Activated CD8-positive, alpha-beta memory T cell treated with anti-CD3 and anti-CD28 coated beads for 48 hours (primary cell): ENCODE results near the gene RMI2.
"Not testable (repeated sequence)": the region's sequence is repeated elsewhere in the genome, so short reads cannot be mapped to it uniquely, and the experiment has no call there.

Experiments
- DNase-seq, 3 experiments: peaks; one replicate each; pipeline ENCODE4 v3.0.0-alpha.2; 2020; ENCODE audit warnings: low read depth in 2 of 3, low spot score in 2 of 3

Gene RMI2

GRCh38 chr16:11345040-11345862, at the start of gene RMI2:
RMI2 (plus strand) TSS chr16:11345459; CDS start chr16:11345472, 13 bp downstream.
- DNase-seq = peak; percentile 83 to 92 (median 91)

GRCh38 chr16:11295672-11296071, 49.6 kb upstream of the RMI2 start:
- DNase-seq = no peak

- no peak for DNase-seq
Observed at GRCh38 chr16:11296351-11296705, 48.9 kb upstream of the RMI2 start.

GRCh38 chr16:11296706-11297491, 48.4 kb upstream of the RMI2 start:
- DNase-seq = no peak

GRCh38 chr16:11297492-11298142, 47.6 kb upstream of the RMI2 start:
- DNase-seq = peak; percentile 28 to 41 (median 31)

- DNase-seq = no peak
Observed at GRCh38 chr16:11298143-11298900, 46.9 kb upstream of the RMI2 start.

- DNase-seq = not testable (repeated sequence)
Observed at GRCh38 chr16:11298950-11299547, 46.2 kb upstream of the RMI2 start.

GRCh38 chr16:11299865-11300559, 45.2 kb upstream of the RMI2 start:
- DNase-seq = no peak

- no peak for DNase-seq
Observed at GRCh38 chr16:11300560-11300892, 44.7 kb upstream of the RMI2 start.

- DNase-seq = no peak
Observed at GRCh38 chr16:11301645-11302501, 43.4 kb upstream of the RMI2 start.

GRCh38 chr16:11302977-11303376, 42.3 kb upstream of the RMI2 start:
- DNase-seq = no peak

- DNase-seq = no peak
Observed at GRCh38 chr16:11303405-11304138, 41.7 kb upstream of the RMI2 start.

GRCh38 chr16:11306381-11306780, 38.9 kb upstream of the RMI2 start:
- no peak for DNase-seq

GRCh38 chr16:11306997-11307638, 38.1 kb upstream of the RMI2 start:
- no peak for DNase-seq

GRCh38 chr16:11307639-11308492, 37.4 kb upstream of the RMI2 start:
- DNase-seq = no peak

GRCh38 chr16:11308493-11309283, 36.6 kb upstream of the RMI2 start:
- no peak for DNase-seq
